IMR-90 (cell line): ENCODE results near the gene ZMIZ1. TPM values are rescaled to one million over a fixed set of nuclear protein-coding genes. Genes with fewer than 3 reads are reported as not detected.

Experiments used
- ATAC-seq: fragments of 200-7000 bp; cut with Tn5 transposase; 2 replicates; pipeline ENCODE4 v1.9.1; 2020; ENCODE audit warnings: low read depth, mild to moderate bottlenecking, moderate library complexity
- BruUV-seq: library from RNA; stranded (reverse); fragments of 400-500 nt; replicated peaks from 2 replicates; lab custom pipeline; 2021; lab: Mats Ljungman, UMichigan
- CTCF ChIA-PET: fragments of 300-600 bp; formaldehyde crosslinking; extraction: SDS; loops from one replicate; lab custom pipeline; 2021; ENCODE audit warnings: antibody characterized with exemption; lab: Yijun Ruan, JAX
- POLR2A ChIA-PET: fragments of 300-600 bp; sonication (Branson Sonifier 250); formaldehyde crosslinking; loops from one replicate; lab custom pipeline; 2022; ENCODE audit warnings: antibody characterized with exemption; ENCODE audit not compliant: unreplicated experiment; lab: Charles Lee
- DNase-seq: peaks from one replicate; pipeline ENCODE4 v3.0.0; 2013
- H2AFZ ChIP-seq: replicated peaks from 2 replicates; pipeline ENCODE3; 2013; ENCODE audit warnings: low read length, mild to moderate bottlenecking; ENCODE audit not compliant: poor library complexity
- H2AK5ac ChIP-seq: 2 replicates; pipeline ENCODE4 v1.6.1; 2013; ENCODE audit warnings: low read depth, low read length, inconsistent platforms
- H2AK9ac ChIP-seq: replicated peaks from 2 replicates; pipeline ENCODE3; 2013; ENCODE audit warnings: mild to moderate bottlenecking, low read depth, low read length, moderate library complexity; ENCODE audit not compliant: poor library complexity
- H2BK120ac ChIP-seq: 2 replicates; pipeline ENCODE4 v1.6.1; 2013; ENCODE audit warnings: low read depth, low read length, inconsistent platforms
- H2BK15ac ChIP-seq: 3 replicates; pipeline ENCODE4 v1.6.1; 2013; ENCODE audit warnings: low read depth, low read length, inconsistent platforms
- H2BK20ac ChIP-seq: 2 replicates; pipeline ENCODE4 v1.6.1; 2013; ENCODE audit warnings: low read depth, mild to moderate bottlenecking, inconsistent platforms, low read length, moderate library complexity
- H2BK5ac ChIP-seq: 2 replicates; pipeline ENCODE4 v1.6.1; 2013; ENCODE audit warnings: mild to moderate bottlenecking, low read depth, low read length, inconsistent platforms; ENCODE audit not compliant: poor library complexity, severe bottlenecking
- H3K14ac ChIP-seq: replicated peaks from 2 replicates; pipeline ENCODE4 v1.6.1; 2013; ENCODE audit warnings: low read depth, low read length, inconsistent platforms
- H3K18ac ChIP-seq: 2 replicates; pipeline ENCODE4 v1.6.1; 2013; ENCODE audit warnings: low read depth, low read length, control low read depth
- H3K23ac ChIP-seq: 2 replicates; pipeline ENCODE4 v1.6.1; 2013; ENCODE audit warnings: low read depth, low read length, inconsistent platforms
- H3K27ac ChIP-seq: 2 replicates; pipeline ENCODE4 v1.5.1; 2013; ENCODE audit warnings: mild to moderate bottlenecking, control low read depth, low read length; ENCODE audit not compliant: insufficient read depth
- H3K27me3 ChIP-seq: 2 replicates; pipeline ENCODE4 v1.6.1; 2013; ENCODE audit warnings: low read length; ENCODE audit not compliant: control insufficient read depth, insufficient read depth
- H3K36me3 ChIP-seq: 2 replicates; pipeline ENCODE4 v1.6.1; 2013; ENCODE audit warnings: low read length, mixed read lengths; ENCODE audit not compliant: control insufficient read depth, insufficient read depth
- H3K4ac ChIP-seq: 2 replicates; pipeline ENCODE4 v1.6.1; 2013; ENCODE audit warnings: low read depth, low read length, inconsistent platforms
- H3K4me1 ChIP-seq: 2 replicates; pipeline ENCODE4 v1.6.1; 2013; ENCODE audit warnings: low read length, mixed read lengths; ENCODE audit not compliant: control insufficient read depth, insufficient read depth
- H3K4me2 ChIP-seq: 2 replicates; pipeline ENCODE4 v1.6.1; 2013; ENCODE audit warnings: low read depth, mild to moderate bottlenecking, control low read depth, low read length, moderate library complexity
- H3K4me3 ChIP-seq: 2 replicates; pipeline ENCODE4 v1.5.1; 2013; ENCODE audit warnings: low read depth, mild to moderate bottlenecking, control low read depth, low read length, moderate library complexity; ENCODE audit not compliant: insufficient read depth
- H3K56ac ChIP-seq: 2 replicates; pipeline ENCODE4 v1.6.1; 2013; ENCODE audit warnings: low read length, inconsistent platforms; ENCODE audit not compliant: insufficient read depth; ENCODE audit errors: extremely low read depth
- H3K79me1 ChIP-seq, 2 experiments: 2 replicates each; pipeline ENCODE4 v1.6.1; 2013; ENCODE audit warnings: low read length in 2 of 2, inconsistent platforms in 1 of 2, low read depth in 1 of 2
- H3K9ac ChIP-seq: 2 replicates; pipeline ENCODE4 v1.6.1; 2013; ENCODE audit warnings: low read depth, low read length, control low read depth
- H3K9me1 ChIP-seq: 2 replicates; pipeline ENCODE4 v1.6.1; 2013; ENCODE audit warnings: low read length, inconsistent platforms; ENCODE audit not compliant: insufficient read depth
- H3K9me3 ChIP-seq: 2 replicates; pipeline ENCODE4 v1.6.1; 2013; ENCODE audit warnings: low read length; ENCODE audit not compliant: control insufficient read depth, insufficient read depth
- H4K20me1 ChIP-seq: 2 replicates; pipeline ENCODE4 v1.6.1; 2013; ENCODE audit warnings: low read length, inconsistent platforms; ENCODE audit not compliant: insufficient read depth
- H4K5ac ChIP-seq: 2 replicates; pipeline ENCODE4 v1.6.1; 2013; ENCODE audit warnings: mild to moderate bottlenecking, low read depth, low read length, control low read depth
- H4K8ac ChIP-seq, 2 experiments: 2 replicates each; pipeline ENCODE4 v1.6.1; 2013; ENCODE audit warnings: low read depth in 2 of 2, low read length in 2 of 2, control low read depth in 1 of 2, inconsistent platforms in 1 of 2
- H4K91ac ChIP-seq: 2 replicates; pipeline ENCODE4 v1.6.1; 2013; ENCODE audit warnings: low read depth, low read length, inconsistent platforms; ENCODE audit not compliant: insufficient read depth
- BHLHE40 ChIP-seq: fragments of 150-350 bp; IDR thresholded peaks from 2 replicates; pipeline ENCODE4 v1.6.1; 2016; ENCODE audit warnings: mild to moderate bottlenecking, low read depth, low read length
- CEBPB ChIP-seq: IDR thresholded peaks from 2 replicates; pipeline ENCODE4 v1.6.1; 2012; ENCODE audit warnings: low read depth, low read length, improper control_type of control experiment
- CHD1 ChIP-seq: IDR thresholded peaks from 2 replicates; pipeline ENCODE4 v1.6.1; 2012; ENCODE audit warnings: low read depth, low read length, improper control_type of control experiment
- FOS ChIP-seq: fragments of 150-350 bp; IDR thresholded peaks from 2 replicates; pipeline ENCODE4 v1.6.1; 2016; ENCODE audit warnings: low read depth, low read length
- MAFK ChIP-seq: IDR thresholded peaks from 2 replicates; pipeline ENCODE4 v1.6.1; 2012; ENCODE audit warnings: low read depth, low read length, improper control_type of control experiment
- MXI1 ChIP-seq: IDR thresholded peaks from 2 replicates; pipeline ENCODE4 v1.6.1; 2012; ENCODE audit warnings: low read depth, mild to moderate bottlenecking, low read length, moderate library complexity, borderline replicate concordance
- NFE2L2 ChIP-seq: fragments of 150-350 bp; IDR thresholded peaks from 2 replicates; pipeline ENCODE4 v1.6.1; 2016; ENCODE audit warnings: low read depth, mild to moderate bottlenecking, low read length
- POLR2A ChIP-seq: IDR thresholded peaks from 2 replicates; pipeline ENCODE4 v1.6.1; 2012; ENCODE audit warnings: mild to moderate bottlenecking, low read depth, low read length
- RAD21 ChIP-seq: IDR thresholded peaks from 2 replicates; pipeline ENCODE4 v1.6.1; 2012; ENCODE audit warnings: low read length, improper control_type of control experiment
- RCOR1 ChIP-seq: IDR thresholded peaks from 2 replicates; pipeline ENCODE4 v1.6.1; 2012; ENCODE audit warnings: mild to moderate bottlenecking, low read length, improper control_type of control experiment; ENCODE audit not compliant: insufficient replicate concordance
- RFX5 ChIP-seq: IDR thresholded peaks from 2 replicates; pipeline ENCODE4 v1.8.0; 2012; ENCODE audit warnings: low read depth, mild to moderate bottlenecking, low read length, moderate library complexity
- SMC3 ChIP-seq: fragments of 150-350 bp; IDR thresholded peaks from 2 replicates; pipeline ENCODE4 v1.6.1; 2016; ENCODE audit warnings: low read depth, mild to moderate bottlenecking, antibody characterized with exemption, low read length, moderate library complexity
- WGBS, 2 experiments: methylation state at CpG; one replicate each; pipeline versions ENCODE4 v1.1.5 to v1.1.7; 2013; ENCODE audit warnings: missing lambda C conversion rate in 2 of 2; ENCODE audit not compliant: insufficient read length in 1 of 2; ENCODE audit errors: extremely low coverage in 2 of 2; 5-methylcytosine and 5-hydroxymethylcytosine counted together
- dilution Hi-C: fragments of 300-500 bp; cut with HindIII; formaldehyde crosslinking; loops from one replicate; pipeline ENCODE4 v1.14.3; 2018; ENCODE audit warnings: low sequenced_read_pairs; ENCODE audit not compliant: unreplicated experiment
- in situ Hi-C: fragments of 300-500 bp; cut with MboI; formaldehyde crosslinking; loops from 3 replicates; pipeline ENCODE4 v1.14.3; 2019; ENCODE audit warnings: low sequenced_read_pairs, inconsistent platforms, mixed read lengths
- intact Hi-C: fragments of 100-400 bp; cut with micrococcal nuclease; formaldehyde crosslinking; loops from 2 replicates; pipeline ENCODE4 v1.10.0; 2022
- polyA plus RNA-seq, 3 experiments: library from polyadenylated mRNA; depleted of rRNA; stranded (reverse); fragments of >200 nt; gene quantifications; 2 replicates each; pipeline ENCODE4 v1.2.3, GENCODE V29; 2012; ENCODE audit warnings: low replicate concordance in 1 of 3
- total RNA-seq: library from RNA; depleted of rRNA; stranded (reverse); fragments of >200 nt; gene quantifications from 2 replicates; pipeline ENCODE4 v1.2.3, GENCODE V29; 2012
- TF ChIP-seq, protein P1 (sequence below): fragments of 150-350 bp; IDR thresholded peaks from 2 replicates; pipeline ENCODE4 v1.6.1; 2017; ENCODE audit warnings: mild to moderate bottlenecking, antibody characterized with exemption, low read length, low read depth
- TF ChIP-seq, protein P2 (sequence below): conservative IDR thresholded peaks from 2 replicates; pipeline ENCODE4 v1.5.1; 2012; ENCODE audit warnings: mild to moderate bottlenecking, low read depth, low read length, improper control_type of control experiment
- TF ChIP-seq, protein P3 (sequence below): fragments of 150-350 bp; IDR thresholded peaks from 2 replicates; pipeline ENCODE4 v1.6.1; 2016; ENCODE audit warnings: low read depth, mild to moderate bottlenecking, low read length, moderate library complexity, borderline replicate concordance

The ZMIZ1 gene
- total and polyA plus RNA-seq, 2 of the 4 experiments (the other 2 are of a cell fraction), result 6.6 to 48.7 TPM

DNA sequence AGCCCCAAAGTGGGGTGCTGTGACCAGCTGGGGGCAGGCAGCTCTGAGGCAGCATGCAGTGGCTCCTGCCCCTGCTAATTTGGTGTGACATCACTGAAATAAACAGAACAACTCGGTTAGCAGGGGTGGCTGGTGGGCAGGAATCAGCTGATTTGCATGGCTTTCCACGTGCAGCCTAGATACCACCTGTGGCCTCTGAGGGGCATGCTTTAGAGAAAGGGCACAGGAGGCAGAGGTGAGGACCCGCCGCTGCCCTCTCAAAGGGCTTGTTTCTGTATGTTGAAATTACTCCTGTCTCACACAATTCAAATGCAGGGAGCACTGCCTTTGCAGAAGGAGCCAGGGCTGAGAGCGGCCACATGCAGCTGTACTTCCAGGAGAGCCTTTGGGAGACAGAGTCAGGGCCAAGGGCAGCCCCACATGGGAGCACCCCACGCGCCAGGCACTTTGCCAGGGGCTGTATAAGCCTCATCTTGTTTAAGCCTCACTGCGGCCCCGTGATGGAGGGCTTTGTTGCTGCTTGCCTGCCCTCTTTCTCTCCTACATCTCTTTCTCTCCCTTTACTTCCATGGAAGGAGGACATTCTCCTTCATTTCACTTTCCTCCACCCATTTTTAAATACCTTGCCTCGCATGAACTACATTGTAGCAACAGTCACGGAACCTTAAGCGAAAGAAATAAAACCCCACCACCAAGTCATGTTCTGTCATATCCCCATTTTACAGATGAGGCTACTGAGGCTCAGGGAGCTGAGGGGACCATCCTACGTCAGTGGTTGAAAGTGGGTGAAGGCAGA, 137.7 kb downstream of the ZMIZ1 start:
- H3K4me3 ChIP-seq, result no peak overlapping the region
- no peak overlapping the region for H2AK5ac ChIP-seq
- H4K8ac ChIP-seq, result no peak overlapping the region
- H3K9ac ChIP-seq, result no peak overlapping the region
- POLR2A ChIA-PET, result no interaction called here
- peaks cover 44 to 89% of the 10 kb centered on the region in 2 experiments for H3K79me1 ChIP-seq
- H2BK20ac ChIP-seq, result no peak overlapping the region
- intact Hi-C loops, result no loop called here
- H3K18ac ChIP-seq, result no peak overlapping the region
- peak overlapping the region; percentile 26 for H2AK9ac ChIP-seq
- 80% methylated on average over 6 of the region's 13 CpGs; no CpG with 5 or more reads in 1 of the 2 experiments for WGBS, 2 experiments
- H2BK120ac ChIP-seq, result no peak overlapping the region
- CTCF ChIA-PET, result no interaction called here
- no peak overlapping the region for H3K56ac ChIP-seq
- ATAC-seq, result no peak
- no peak overlapping the region for H2AFZ ChIP-seq
- dilution Hi-C loops, result no loop called here
- in situ Hi-C loops, result no loop called here
- peaks cover 86% of the 10 kb centered on the region for H3K36me3 ChIP-seq
- H3K9me3 ChIP-seq, result no peaks in the 10 kb centered on the region
- no TSS peak for BruUV-seq
- H4K20me1 ChIP-seq, result peaks cover 66% of the 10 kb centered on the region
- H3K4ac ChIP-seq, result no peak overlapping the region
- no peaks in the 10 kb centered on the region for H3K9me1 ChIP-seq
- H3K4me1 ChIP-seq, result 0 out of 2 replicates have a peak, but pooled peaks cover 3% of the 10 kb centered on the region
- DNase-seq, result no peak
- no peaks in the 10 kb centered on the region for H3K27me3 ChIP-seq
- no peak overlapping the region for H3K23ac ChIP-seq
- H4K5ac ChIP-seq, result no peak overlapping the region
- H4K91ac ChIP-seq, result no peak overlapping the region
- no peak overlapping the region for H3K14ac ChIP-seq
- no peak overlapping the region for H2BK5ac ChIP-seq
- H2BK15ac ChIP-seq, result no peak overlapping the region
- no peak overlapping the region for H3K27ac ChIP-seq
- no peak overlapping the region for H3K4me2 ChIP-seq
- TF ChIP-seq RFX5 (no peak), FOS (no peak), CEBPB (no peak), NFE2L2 (no peak), MAFK (no peak), SMC3 (no peak), POLR2A (no peak), BHLHE40 (no peak), MXI1 (no peak), CHD1 (no peak), RCOR1 (no peak), RAD21 (no peak)
- TF ChIP-seq, protein P1, sequence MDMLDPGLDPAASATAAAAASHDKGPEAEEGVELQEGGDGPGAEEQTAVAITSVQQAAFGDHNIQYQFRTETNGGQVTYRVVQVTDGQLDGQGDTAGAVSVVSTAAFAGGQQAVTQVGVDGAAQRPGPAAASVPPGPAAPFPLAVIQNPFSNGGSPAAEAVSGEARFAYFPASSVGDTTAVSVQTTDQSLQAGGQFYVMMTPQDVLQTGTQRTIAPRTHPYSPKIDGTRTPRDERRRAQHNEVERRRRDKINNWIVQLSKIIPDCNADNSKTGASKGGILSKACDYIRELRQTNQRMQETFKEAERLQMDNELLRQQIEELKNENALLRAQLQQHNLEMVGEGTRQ, result no peak
- TF ChIP-seq, protein P2, sequence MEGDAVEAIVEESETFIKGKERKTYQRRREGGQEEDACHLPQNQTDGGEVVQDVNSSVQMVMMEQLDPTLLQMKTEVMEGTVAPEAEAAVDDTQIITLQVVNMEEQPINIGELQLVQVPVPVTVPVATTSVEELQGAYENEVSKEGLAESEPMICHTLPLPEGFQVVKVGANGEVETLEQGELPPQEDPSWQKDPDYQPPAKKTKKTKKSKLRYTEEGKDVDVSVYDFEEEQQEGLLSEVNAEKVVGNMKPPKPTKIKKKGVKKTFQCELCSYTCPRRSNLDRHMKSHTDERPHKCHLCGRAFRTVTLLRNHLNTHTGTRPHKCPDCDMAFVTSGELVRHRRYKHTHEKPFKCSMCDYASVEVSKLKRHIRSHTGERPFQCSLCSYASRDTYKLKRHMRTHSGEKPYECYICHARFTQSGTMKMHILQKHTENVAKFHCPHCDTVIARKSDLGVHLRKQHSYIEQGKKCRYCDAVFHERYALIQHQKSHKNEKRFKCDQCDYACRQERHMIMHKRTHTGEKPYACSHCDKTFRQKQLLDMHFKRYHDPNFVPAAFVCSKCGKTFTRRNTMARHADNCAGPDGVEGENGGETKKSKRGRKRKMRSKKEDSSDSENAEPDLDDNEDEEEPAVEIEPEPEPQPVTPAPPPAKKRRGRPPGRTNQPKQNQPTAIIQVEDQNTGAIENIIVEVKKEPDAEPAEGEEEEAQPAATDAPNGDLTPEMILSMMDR, result no peak
- TF ChIP-seq, protein P3, sequence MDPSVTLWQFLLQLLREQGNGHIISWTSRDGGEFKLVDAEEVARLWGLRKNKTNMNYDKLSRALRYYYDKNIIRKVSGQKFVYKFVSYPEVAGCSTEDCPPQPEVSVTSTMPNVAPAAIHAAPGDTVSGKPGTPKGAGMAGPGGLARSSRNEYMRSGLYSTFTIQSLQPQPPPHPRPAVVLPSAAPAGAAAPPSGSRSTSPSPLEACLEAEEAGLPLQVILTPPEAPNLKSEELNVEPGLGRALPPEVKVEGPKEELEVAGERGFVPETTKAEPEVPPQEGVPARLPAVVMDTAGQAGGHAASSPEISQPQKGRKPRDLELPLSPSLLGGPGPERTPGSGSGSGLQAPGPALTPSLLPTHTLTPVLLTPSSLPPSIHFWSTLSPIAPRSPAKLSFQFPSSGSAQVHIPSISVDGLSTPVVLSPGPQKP, result no peak
